ENCODE results near the gene RRP1.
A peak's percentile ranks its signal among the peaks of the same experiment; 100 is the strongest.

The RRP1 gene

GRCh38 chr21:43785134-43785533 is 4.2 kb upstream of the RRP1 start:
- no peak overlapping the region for H3K4me3 ChIP-seq (ENCODE audit: low read depth, low read length)
- no peak for TF ChIP-seq CTCF (IDR thresholded peaks at IDR 0.05; ENCODE audit: borderline replicate concordance, insufficient read depth, low read depth, low read length)

GRCh38 chr21:43786300-43786806 is 3.0 kb upstream of the RRP1 start:
- no peak overlapping the region for H3K4me3 ChIP-seq (ENCODE audit: low read depth, low read length)
- no peak for TF ChIP-seq CTCF (IDR thresholded peaks at IDR 0.05; ENCODE audit: borderline replicate concordance, insufficient read depth, low read depth, low read length)

- H3K4me3 ChIP-seq (ENCODE audit: low read depth, low read length): no peak overlapping the region
- no peak for TF ChIP-seq CTCF (IDR thresholded peaks at IDR 0.05; ENCODE audit: borderline replicate concordance, insufficient read depth, low read depth, low read length)
Measured at GRCh38 chr21:43786807-43787440, 2.5 kb upstream of the RRP1 start.

- H3K4me3 ChIP-seq (ENCODE audit: low read depth, low read length): peak overlapping the region; percentile 84
- TF ChIP-seq CTCF (IDR thresholded peaks at IDR 0.05; ENCODE audit: borderline replicate concordance, insufficient read depth, low read depth, low read length): no peak
Measured at GRCh38 chr21:43790010-43790524, 690 bp downstream of the RRP1 start.

GRCh38 chr21:43792406-43792805 is 3.0 kb downstream of the RRP1 start:
- no peak for TF ChIP-seq CTCF (IDR thresholded peaks at IDR 0.05; ENCODE audit: borderline replicate concordance, insufficient read depth, low read depth, low read length)

GRCh38 chr21:43793243-43793642 is 3.9 kb downstream of the RRP1 start:
- H3K4me3 ChIP-seq (ENCODE audit: low read depth, low read length): no peak overlapping the region
- TF ChIP-seq CTCF (IDR thresholded peaks at IDR 0.05; ENCODE audit: borderline replicate concordance, insufficient read depth, low read depth, low read length): no peak

More at GRCh38 chr21:43792406-43792805, 3.0 kb downstream of the RRP1 start:
- H3K4me3 ChIP-seq (ENCODE audit: low read depth, low read length): no peak overlapping the region

GRCh38 chr21:43794311-43794710 is 4.9 kb downstream of the RRP1 start:
- no peak for TF ChIP-seq CTCF (IDR thresholded peaks at IDR 0.05; ENCODE audit: borderline replicate concordance, insufficient read depth, low read depth, low read length)
- H3K4me3 ChIP-seq (ENCODE audit: low read depth, low read length): no peak overlapping the region

All from GM12875 (cell line).